Stimulated activated CD4-positive, alpha-beta T cell treated with anti-CD3 and anti-CD28 coated beads, Interleukin-1b, Interleukin-23, amount 100 ng/mL, for 4 hours (primary cell): Measurements from ENCODE around the gene CPLX1.
"Not testable (repeated sequence)": the region's sequence is repeated elsewhere in the genome, so short reads cannot be mapped to it uniquely, and the experiment has no call there.

ENCODE experiments used
- DNase-seq, 2 donors: peaks; one replicate each; pipeline ENCODE4 v3.0.0-alpha.2; 2020; ENCODE audit warnings: low read depth in 2 of 2

Gene CPLX1

GRCh38 chr4:757111-757510, 68.8 kb downstream of the CPLX1 start:
- no peak for DNase-seq

GRCh38 chr4:754221-755120, 71.5 kb downstream of the CPLX1 start:
- DNase-seq: no peak

- DNase-seq: not testable (repeated sequence)
These were observed 72.7 kb downstream of the CPLX1 start for GRCh38 chr4:753186-753585.

- DNase-seq: no peak
These were observed 73.6 kb downstream of the CPLX1 start for GRCh38 chr4:752196-752861.

GRCh38 chr4:751676-752075, 74.3 kb downstream of the CPLX1 start:
- no peak for DNase-seq

- no peak for DNase-seq
These were observed 75.9 kb downstream of the CPLX1 start for GRCh38 chr4:749698-750666.

- DNase-seq: no peak
These were observed 77.5 kb downstream of the CPLX1 start for GRCh38 chr4:748461-748860.

- no peak for DNase-seq
These were observed 78.3 kb downstream of the CPLX1 start for GRCh38 chr4:747546-748170.

GRCh38 chr4:744212-744841, 81.6 kb downstream of the CPLX1 start:
- no peak for DNase-seq

- DNase-seq: no peak
These were observed 82.3 kb downstream of the CPLX1 start for GRCh38 chr4:743463-744211.

- peak; percentile 74 to 79 for DNase-seq
These were observed 83.1 kb downstream of the CPLX1 start for GRCh38 chr4:742742-743311.

GRCh38 chr4:742096-742741, 83.7 kb downstream of the CPLX1 start:
- DNase-seq: no peak

- no peak for DNase-seq
These were observed 85.2 kb downstream of the CPLX1 start for GRCh38 chr4:740656-741282.

GRCh38 chr4:740011-740410, 85.9 kb downstream of the CPLX1 start:
- DNase-seq: no peak

GRCh38 chr4:739569-739968, 86.4 kb downstream of the CPLX1 start:
- DNase-seq: no peak

GRCh38 chr4:738781-739280, 87.1 kb downstream of the CPLX1 start:
- DNase-seq: no peak

- not testable (repeated sequence) for DNase-seq
These were observed 89.4 kb downstream of the CPLX1 start for GRCh38 chr4:736561-736960.

GRCh38 chr4:735583-735982, 90.3 kb downstream of the CPLX1 start:
- no peak for DNase-seq
